T-helper 2 cell treated with Interferon-gamma antibody and Interleukin-4, amounts not matched to agents 100 ng/mL and 5 ng/mL, for 36 hours (primary cell): ENCODE data around the gene PFN2. TPM values are rescaled to one million over a fixed set of nuclear protein-coding genes. Genes with fewer than 3 reads are reported as not detected.
"Not testable (repeated sequence)": the region's sequence is repeated elsewhere in the genome, so short reads cannot be mapped to it uniquely, and the experiment has no call there.

Experiments used
- intact Hi-C: fragments of 100-400 bp; cut with micrococcal nuclease; formaldehyde crosslinking; loops from one replicate; pipeline ENCODE4 v1.15.1; 2023
- total RNA-seq: library from RNA; stranded (reverse); gene quantifications from 2 replicates; pipeline ENCODE4 v1.2.3, GENCODE V29; 2022

Gene PFN2
- 0.64 and 0.95 TPM in 2 replicates for total RNA-seq

DNA sequence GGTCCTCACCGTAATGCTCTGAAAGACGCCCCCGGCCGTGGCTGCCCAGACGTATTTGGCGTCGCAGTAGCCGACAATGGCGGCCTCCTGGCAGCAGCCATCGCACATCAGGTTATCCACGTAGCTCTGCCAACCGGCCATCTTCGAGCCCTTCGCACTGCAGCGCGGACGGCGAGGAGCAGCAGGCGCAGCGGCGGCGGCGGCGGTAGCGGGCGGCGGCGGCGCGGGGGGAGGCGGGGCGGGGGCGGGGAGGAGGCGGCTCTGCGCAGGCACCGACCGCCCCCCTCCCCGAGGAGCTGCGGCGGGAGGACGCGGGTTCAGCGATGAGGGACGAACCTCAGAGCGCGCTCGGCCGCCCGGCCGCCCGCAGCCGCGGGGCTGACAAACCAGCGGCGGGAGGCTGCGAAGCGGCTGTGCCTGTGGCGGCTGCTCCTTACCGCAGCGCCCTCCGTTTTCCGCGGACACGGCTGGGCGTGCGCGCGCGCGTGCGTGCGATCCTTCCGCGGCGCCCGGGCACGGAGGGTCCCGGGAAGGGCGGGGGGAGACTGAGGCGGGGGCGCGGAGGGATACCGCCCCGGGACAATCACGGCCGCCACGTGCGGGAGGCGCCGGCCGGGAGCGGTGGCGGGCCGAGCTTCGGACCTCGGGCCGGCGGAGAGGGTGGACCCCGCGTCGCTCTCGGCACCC is at the start of gene PFN2:
TSS of gene PFN2 (minus strand) at position 180 of the 687 bp plus-strand sequence. CDS start at position 141, 39 bp downstream.
- intact Hi-C loops: loop anchor here (2.0 kb wide), 1 partner anchor 158 kb away; the partner anchor contains the start of gene RNF13

DNA sequence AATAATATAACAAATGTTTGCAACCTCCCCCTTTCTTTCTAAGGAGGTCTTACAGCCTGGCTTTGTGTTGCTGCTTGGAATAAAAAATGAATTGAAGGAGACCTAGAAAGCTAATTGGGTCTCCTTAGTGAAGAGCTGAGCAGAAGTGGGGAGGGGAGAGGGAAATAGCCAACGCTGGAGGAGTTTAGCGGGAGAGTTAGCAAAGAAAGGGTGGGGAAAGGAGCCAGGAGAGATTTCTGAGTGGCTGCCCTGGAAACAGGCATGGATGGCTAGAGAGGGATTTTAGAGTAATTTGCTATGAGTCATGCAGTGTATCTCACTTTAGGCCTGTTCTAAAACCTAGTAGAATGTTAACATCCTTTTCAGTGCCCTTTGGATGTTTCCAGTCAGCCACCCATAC is 45.2 kb upstream of the PFN2 start:
- intact Hi-C loops: no loop called here

DNA sequence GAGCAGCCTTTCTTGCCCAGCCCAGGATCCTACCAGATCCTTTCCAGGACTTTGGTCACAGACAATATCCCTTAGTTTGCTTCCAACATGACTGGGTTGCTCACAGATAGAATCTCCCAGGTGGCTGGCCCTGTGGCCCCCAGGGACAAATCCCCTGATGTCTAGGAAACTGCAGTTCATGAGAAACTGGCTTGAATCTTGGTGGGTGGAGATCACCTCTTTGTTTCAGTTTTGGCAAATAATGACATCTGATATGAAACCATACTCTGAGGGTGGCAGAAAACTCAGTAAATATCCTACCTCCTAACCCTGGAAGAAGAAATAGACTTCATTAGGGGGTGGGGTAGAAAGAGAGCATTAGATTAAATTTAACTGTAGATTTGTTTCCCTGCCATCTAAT is 44.1 kb upstream of the PFN2 start:
- intact Hi-C loops: no loop called here

GRCh38 chr3:150013801-150014200 is 43.1 kb upstream of the PFN2 start:
- intact Hi-C loops: no loop called here

DNA sequence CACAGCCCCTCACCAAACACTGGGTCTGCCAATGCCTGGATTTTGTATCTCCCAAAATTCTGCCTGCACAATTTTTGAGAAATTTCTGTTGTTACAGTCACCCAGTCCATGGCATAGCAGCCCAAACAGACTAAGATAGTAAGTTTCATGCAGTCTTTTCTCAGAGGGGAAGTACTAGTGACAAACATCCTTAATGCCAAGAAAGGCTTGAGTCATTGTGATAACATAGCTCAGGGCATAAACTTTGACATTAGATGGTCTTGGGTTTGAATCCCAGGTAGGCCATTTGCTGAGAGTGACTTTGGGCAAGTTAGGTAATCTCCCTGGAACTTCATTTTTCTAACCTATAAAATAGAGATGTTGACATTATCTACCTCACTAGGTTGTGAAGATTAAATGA is 36.1 kb upstream of the PFN2 start:
- intact Hi-C loops: no loop called here

DNA sequence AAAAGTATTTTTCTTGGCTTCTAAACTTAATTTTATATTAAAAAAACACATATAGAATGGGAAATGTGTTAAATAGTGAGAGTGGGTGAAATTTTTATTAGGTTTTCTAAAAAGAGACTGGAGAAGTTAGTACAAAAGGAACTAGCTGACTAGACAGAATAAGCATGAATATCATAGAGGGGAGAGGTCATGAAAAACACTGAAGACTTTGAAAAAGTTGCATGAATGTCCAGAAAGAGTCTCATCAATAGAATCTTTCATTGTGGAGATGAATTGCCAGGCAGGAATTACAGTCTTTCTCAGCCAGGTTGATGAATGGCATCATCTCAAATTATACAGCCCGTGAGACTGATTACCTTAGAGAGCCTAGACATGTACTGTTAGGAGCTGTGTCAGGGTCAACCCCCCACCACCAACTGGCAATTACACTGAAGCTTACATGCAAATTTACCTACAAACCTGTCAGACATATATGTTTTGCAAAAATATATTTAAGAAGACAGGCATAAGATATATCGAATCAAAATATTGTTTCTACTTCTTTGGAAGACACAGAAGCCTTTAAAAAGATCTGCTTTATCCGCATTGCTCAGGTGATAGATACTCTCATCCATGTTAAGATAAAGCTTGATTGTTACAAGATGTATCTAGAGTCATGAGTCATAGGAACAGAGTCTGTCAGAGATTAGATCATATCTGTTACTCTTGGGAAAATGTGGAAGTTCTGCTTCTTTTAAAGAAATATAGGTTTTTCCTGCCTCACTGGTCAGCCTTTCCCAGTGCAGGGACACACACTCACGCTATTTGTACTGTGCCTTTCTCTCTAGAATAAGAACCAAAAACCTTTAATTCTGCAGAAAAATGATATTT is 34.8 kb upstream of the PFN2 start:
- intact Hi-C loops: no loop called here

- intact Hi-C loops: no loop called here
Measured at GRCh38 chr3:150000641-150001040, 29.9 kb upstream of the PFN2 start.

- intact Hi-C loops: no loop called here
Measured at GRCh38 chr3:149999421-149999820, 28.7 kb upstream of the PFN2 start.

DNA sequence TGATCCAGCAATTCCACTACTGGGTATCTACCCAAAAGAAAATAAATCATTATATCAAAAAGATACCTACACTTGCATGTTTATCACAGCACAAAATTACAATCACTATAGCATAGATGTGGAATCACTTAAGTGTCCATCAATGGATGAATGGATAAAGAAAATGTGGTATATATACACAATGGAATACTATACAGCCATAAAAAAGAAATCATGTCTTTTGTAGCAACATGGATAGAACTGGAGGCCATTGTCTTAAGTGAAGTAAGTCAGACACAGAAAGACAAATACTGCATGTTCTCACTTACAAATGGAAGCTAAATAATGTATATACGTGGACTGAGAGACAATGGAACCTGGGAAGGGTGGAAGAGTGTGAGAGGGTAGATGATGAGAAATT is 28.3 kb upstream of the PFN2 start:
- intact Hi-C loops: no loop called here

DNA sequence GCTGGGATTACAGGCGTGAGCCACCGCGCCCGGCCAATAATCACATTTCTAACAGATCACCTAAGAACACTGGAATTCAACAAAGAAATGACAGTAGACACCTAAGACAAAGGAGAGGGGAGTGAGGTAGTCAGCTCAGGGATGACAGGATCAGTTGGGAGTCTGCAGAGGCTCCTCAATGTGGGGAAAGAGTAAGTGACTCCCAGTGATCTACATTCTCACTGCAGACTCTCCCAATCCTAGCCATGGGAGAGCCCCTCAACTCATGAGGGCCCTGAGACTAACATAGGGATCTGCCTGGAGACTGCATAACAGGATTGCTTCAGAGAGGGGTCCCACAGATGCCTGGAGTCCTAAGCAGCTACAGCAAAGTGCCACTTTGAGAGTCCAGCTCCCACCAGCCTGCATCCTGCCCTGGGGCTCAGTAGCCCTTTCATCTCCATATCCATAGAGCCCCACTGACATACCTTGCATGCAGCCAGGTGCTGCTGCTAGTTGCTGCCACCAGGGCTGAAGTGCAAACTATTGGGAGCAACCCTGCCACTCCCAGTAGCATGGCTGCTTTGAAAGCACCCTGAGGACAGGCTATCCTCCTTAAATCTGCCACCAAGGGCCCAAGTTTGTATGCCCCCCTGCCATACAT is 21.8 kb upstream of the PFN2 start:
- intact Hi-C loops: no loop called here

DNA sequence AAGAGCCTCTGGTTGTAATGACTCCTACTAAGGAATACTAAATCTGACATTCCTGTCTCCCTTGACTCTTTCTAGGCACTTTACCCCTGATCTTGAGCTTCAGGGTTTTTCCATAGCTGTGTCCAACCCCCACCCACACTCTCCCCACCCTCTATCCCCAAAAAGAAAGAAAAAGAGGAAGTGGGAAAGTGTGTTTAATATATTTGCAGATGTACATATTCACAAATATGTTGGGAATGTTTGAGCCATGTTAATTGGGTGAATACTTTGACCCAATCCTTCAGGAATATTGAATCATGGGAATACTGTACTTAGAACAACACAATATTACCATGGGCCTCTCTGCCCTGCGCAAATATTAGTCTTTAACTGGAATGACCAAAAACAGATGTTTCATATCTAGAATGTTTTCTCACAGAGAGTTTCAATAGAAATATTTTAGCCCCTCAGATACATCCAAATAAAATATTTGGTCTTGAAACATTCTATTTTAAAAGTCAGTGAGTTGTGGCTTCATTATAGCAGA is 19.8 kb upstream of the PFN2 start:
- intact Hi-C loops: no loop called here

GRCh38 chr3:149989307-149989706 is 18.6 kb upstream of the PFN2 start:
- intact Hi-C loops: no loop called here

GRCh38 chr3:149983628-149984027 is 12.9 kb upstream of the PFN2 start:
- intact Hi-C loops: no loop called here

DNA sequence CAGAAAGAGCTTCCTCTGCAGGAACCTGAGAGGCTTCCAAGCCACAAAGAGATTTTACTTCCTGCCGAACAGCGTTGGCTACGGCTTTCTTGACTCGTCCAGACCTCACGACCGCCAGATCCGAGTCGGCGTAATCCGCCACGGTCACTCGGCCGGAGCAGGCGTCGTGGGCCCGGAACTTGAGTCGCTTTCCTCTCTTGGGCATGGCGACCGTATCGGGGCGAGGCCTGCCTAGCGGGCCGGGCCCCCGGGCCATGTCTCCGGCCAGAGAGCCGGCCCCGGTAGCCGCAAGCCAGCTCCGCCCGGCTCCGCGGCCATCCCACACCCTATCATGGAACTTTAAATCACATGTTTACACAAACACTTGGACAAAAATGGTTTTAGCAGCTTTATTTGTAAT is 12.4 kb upstream of the PFN2 start:
- intact Hi-C loops: not testable (repeated sequence)

GRCh38 chr3:149981979-149982378 is 11.3 kb upstream of the PFN2 start:
- intact Hi-C loops: not testable (repeated sequence)

DNA sequence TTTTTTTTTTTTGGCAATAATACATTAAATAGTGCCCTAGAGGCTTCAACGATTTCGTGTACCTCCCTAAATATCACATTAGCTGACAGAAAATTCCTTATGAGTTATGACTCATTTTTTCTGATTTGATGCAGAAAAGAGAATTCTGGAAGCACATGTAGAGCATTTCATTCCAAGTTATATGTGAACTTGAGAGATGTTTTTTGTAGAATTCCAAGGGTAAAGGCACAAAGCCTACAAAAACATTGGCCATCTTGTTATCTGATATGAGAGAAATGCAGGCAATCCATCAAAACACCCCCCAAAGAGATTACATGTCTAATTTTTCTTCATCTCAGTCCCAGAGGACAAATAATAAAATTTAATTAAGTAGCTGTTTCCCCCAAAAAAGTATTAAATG is 6.7 kb upstream of the PFN2 start:
- intact Hi-C loops: no loop called here

DNA sequence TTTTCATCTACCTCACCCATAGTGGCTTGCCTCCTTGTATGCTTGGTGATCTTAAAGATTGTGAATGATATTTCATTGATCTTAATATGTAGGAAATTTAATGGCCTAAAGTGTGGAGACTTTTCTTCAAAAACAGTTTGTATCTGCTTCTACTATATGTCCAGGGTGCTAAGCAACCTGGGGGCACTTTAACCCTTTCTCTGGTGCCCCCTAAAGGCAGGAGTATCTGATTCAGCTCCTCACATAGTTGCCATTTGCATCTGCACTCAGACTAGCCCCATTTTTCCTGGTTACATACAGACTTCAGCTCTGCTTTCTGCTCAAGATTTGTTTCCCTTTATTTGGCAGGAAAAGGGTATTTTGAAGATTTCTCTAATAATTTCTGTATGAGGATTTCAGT is 5.2 kb upstream of the PFN2 start:
- intact Hi-C loops: no loop called here

- intact Hi-C loops: loop anchor here (2.0 kb wide), 1 partner anchor 159 kb away; the partner anchor contains the start of gene RNF13
Measured at GRCh38 chr3:149971403-149972075, 844 bp upstream of the PFN2 start.

DNA sequence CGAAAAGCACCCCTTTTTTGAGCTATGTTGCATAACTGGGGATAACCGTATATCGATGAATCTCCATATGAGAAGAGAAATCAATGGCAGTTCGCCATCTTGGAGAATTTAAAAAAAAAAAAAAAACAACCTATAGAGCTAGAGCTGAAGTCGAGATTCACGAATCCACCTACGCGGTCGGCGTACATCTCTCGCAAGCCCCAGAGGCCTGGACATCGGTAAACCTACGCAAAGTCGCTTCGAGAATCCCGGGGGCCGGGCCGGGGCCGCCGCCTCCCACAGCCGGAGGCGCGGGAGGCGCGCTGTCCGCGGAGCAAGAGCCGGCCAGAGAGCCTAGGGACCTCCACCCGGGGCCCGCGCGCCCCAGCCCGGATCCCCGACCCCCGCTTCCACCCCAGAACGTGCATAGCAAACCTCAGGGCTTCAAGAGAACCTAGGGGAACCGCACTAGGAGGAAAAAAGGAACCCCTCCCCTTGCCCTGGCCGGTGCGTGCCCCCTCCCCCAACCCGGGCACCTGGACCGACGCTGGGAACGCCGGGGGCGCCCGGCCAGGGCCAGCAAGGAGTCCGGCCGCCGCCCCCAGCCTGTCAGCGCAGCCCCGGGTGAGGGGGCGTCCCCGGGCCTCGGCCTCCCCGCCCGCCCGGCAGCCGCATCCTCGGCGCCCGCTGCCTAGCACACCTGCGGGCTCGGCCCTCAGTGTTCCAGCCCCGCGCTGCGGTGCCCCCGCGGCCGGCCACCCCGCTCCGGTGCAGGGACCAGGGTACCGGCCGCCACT is 567 bp downstream of the PFN2 start:
- intact Hi-C loops: loop anchor here (2.0 to 5.0 kb wide), 3 partner anchors 157 to 527 kb away; partner anchors contain the start of gene RNF13
